PC-9 (cell line): ENCODE measurements around the gene SHISA6. TPM values are rescaled to one million over a fixed set of nuclear protein-coding genes. Genes with fewer than 3 reads are reported as not detected.

ENCODE experiments used
- BruUV-seq: library from RNA; stranded (reverse); fragments of 400-500 nt; replicated peaks from 2 replicates; lab custom pipeline; 2021; lab: Mats Ljungman, UMichigan
- CTCF ChIA-PET: fragments of 300-600 bp; sonication (Branson Sonifier 250); formaldehyde crosslinking; loops from one replicate; lab custom pipeline; 2022; ENCODE audit warnings: antibody characterized with exemption; lab: Charles Lee
- POLR2A ChIA-PET: fragments of 300-600 bp; sonication (Branson Sonifier 250); formaldehyde crosslinking; loops from one replicate; lab custom pipeline; 2022; ENCODE audit warnings: antibody characterized with exemption; ENCODE audit not compliant: unreplicated experiment; lab: Charles Lee
- DNase-seq, 2 experiments: peaks; one replicate each; pipeline versions ENCODE4 v3.0.0 to v3.0.0-alpha.2; 2015 to 2022; ENCODE audit warnings: mixed read lengths in 1 of 2
- H2AFZ ChIP-seq: fragments of 200-600 bp; sonication (generic); 2 replicates; pipeline ENCODE4 v1.8.1; 2017; ENCODE audit warnings: antibody characterized with exemption
- H3F3A ChIP-seq: fragments of 200-600 bp; sonication (generic); 2 replicates; pipeline ENCODE4 v1.8.1; 2017; ENCODE audit warnings: antibody characterized with exemption, mild to moderate bottlenecking, low read depth; ENCODE audit not compliant: insufficient read depth
- H3K27ac ChIP-seq: fragments of 200-600 bp; sonication (generic); 2 replicates; pipeline ENCODE4 v1.6.1; 2016; ENCODE audit warnings: mixed run types
- H3K27me3 ChIP-seq: fragments of 200-600 bp; sonication (generic); 2 replicates; pipeline ENCODE4 v1.6.1; 2016; ENCODE audit warnings: low read depth, mixed run types; ENCODE audit not compliant: insufficient read depth
- H3K36me3 ChIP-seq: fragments of 200-600 bp; sonication (generic); 2 replicates; pipeline ENCODE4 v1.6.1; 2016; ENCODE audit warnings: low read depth, mixed run types
- H3K4me1 ChIP-seq: fragments of 200-600 bp; sonication (generic); replicated peaks from 2 replicates; pipeline ENCODE4 v1.6.1; 2016; ENCODE audit warnings: mixed run types; ENCODE audit not compliant: insufficient read depth
- H3K4me2 ChIP-seq: fragments of 200-600 bp; sonication (generic); 2 replicates; pipeline ENCODE4 v1.6.1; 2017; ENCODE audit warnings: mixed run types
- H3K4me3 ChIP-seq: fragments of 200-600 bp; sonication (generic); 2 replicates; pipeline ENCODE4 v1.6.1; 2016; ENCODE audit warnings: mixed run types
- H3K79me2 ChIP-seq: fragments of 200-600 bp; sonication (generic); 2 replicates; pipeline ENCODE4 v1.6.1; 2017; ENCODE audit warnings: low read depth, mixed run types
- H3K9me2 ChIP-seq: fragments of 200-600 bp; sonication (generic); 2 replicates; pipeline ENCODE4 v1.8.1; 2017; ENCODE audit warnings: mild to moderate bottlenecking; ENCODE audit not compliant: insufficient read depth
- H3K9me3 ChIP-seq: fragments of 200-600 bp; sonication (generic); 2 replicates; pipeline ENCODE4 v1.8.1; 2016; ENCODE audit warnings: low read depth; ENCODE audit not compliant: insufficient read depth
- H4K20me1 ChIP-seq: fragments of 200-600 bp; sonication (generic); 2 replicates; pipeline ENCODE4 v1.8.1; 2017; ENCODE audit not compliant: insufficient read depth
- CTCF ChIP-seq: fragments of 200-600 bp; sonication (generic); conservative IDR thresholded peaks from 2 replicates; pipeline ENCODE4 v1.6.1; 2017; ENCODE audit warnings: mixed run types, antibody characterized with exemption, mild to moderate bottlenecking, moderate library complexity
- EZH2 ChIP-seq: fragments of 200-600 bp; sonication (generic); IDR thresholded peaks from 2 replicates; pipeline ENCODE4 v1.8.0; 2017; ENCODE audit warnings: antibody characterized with exemption, low read depth
- intact Hi-C: fragments of 100-400 bp; cut with micrococcal nuclease; formaldehyde crosslinking; loops from one replicate; pipeline ENCODE4 v1.10.0; 2022; ENCODE audit not compliant: unreplicated experiment
- total RNA-seq: library from RNA; stranded (reverse); gene quantifications from 2 replicates; pipeline ENCODE4 v1.2.3, GENCODE V29; 2021

The SHISA6 gene
- total RNA-seq, 1 experiment from 2014 or later: not detected

GRCh38 chr17:11538366-11538765, 297.4 kb downstream of the SHISA6 start:
- Histone ChIP-seq H3K4me2 (no peak overlapping the region), H2AFZ (no peak overlapping the region), H3K4me1 (no peaks in the 10 kb centered on the region), H3K79me2 (no peaks in the 10 kb centered on the region), H3K36me3 (no peaks in the 10 kb centered on the region), H4K20me1 (no peaks in the 10 kb centered on the region), H3K27ac (no peak overlapping the region), H3K4me3 (no peak overlapping the region), H3K27me3 (no peaks in the 10 kb centered on the region), H3K9me3 (no peaks in the 10 kb centered on the region), H3F3A (no peaks in the 10 kb centered on the region), H3K9me2 (no peaks in the 10 kb centered on the region)
- CTCF ChIA-PET: no interaction called here
- TF ChIP-seq EZH2 (no peak), CTCF (no peak)
- no peak for DNase-seq
- intact Hi-C loops: no loop called here
- BruUV-seq: no TSS peak
- POLR2A ChIA-PET: no interaction called here

DNA sequence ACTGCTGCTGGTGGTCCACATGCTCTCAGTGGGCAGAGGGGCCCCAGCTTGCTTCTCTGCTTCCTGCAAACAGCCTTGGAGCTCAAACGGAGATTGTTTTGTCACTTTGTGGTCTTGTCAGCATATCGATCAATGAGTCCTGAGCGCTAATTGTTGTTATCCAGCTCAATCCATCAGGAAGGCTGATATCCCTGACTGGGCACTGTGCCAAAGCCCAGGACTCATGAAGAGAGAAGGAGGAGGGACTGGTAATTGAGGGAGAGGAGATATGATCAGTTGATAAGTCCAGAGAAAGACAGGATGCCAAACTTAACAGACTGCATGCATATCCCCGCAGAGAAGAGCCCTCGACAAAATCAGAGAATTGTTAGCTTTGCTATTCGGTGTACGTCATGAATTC, 298.6 kb downstream of the SHISA6 start:
- ChIA-PET POLR2A (no interaction called here), CTCF (no interaction called here)
- no peaks in the 10 kb centered on the region for H3K27me3 ChIP-seq
- intact Hi-C loops: no loop called here
- TF ChIP-seq EZH2: no peak
- TF ChIP-seq CTCF: no peak
- no peaks in the 10 kb centered on the region for H3K9me3 ChIP-seq
- H3K4me1 ChIP-seq: no peaks in the 10 kb centered on the region
- BruUV-seq: no TSS peak
- DNase-seq: no peak
- no peaks in the 10 kb centered on the region for H3K9me2 ChIP-seq
- no peaks in the 10 kb centered on the region for H3K79me2 ChIP-seq
- H3K4me2 ChIP-seq: no peak overlapping the region
- no peak overlapping the region for H3K4me3 ChIP-seq
- H2AFZ ChIP-seq: no peak overlapping the region
- H3F3A ChIP-seq: no peaks in the 10 kb centered on the region
- H3K27ac ChIP-seq: no peak overlapping the region
- H3K36me3 ChIP-seq: no peaks in the 10 kb centered on the region
- no peaks in the 10 kb centered on the region for H4K20me1 ChIP-seq

DNA sequence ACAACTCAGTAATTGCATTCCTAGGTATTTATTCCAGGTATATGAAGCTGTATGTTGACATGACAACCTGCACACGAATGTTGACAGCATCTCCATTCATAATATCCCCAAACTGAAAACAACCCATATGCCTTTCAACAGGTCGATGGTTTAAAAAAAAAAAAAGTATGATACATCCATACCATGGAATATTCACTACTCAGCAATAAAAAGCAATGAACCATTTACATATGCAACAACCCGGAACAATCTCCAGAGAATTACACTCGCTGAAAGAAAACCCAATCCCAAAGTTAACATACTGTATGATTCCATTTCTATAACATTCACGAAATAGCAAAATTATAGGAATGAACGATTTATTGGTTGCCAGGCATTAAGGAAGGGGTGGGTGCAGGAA, 304.0 kb downstream of the SHISA6 start:
- no peak overlapping the region for H3K4me3 ChIP-seq

More for the DNA sequence above, 304.0 kb downstream of the SHISA6 start:
- no TSS peak for BruUV-seq
- no peaks in the 10 kb centered on the region for H4K20me1 ChIP-seq
- ChIA-PET POLR2A (no interaction called here), CTCF (no interaction called here)
- H3K27ac ChIP-seq: no peak overlapping the region
- no peak for TF ChIP-seq EZH2
- TF ChIP-seq CTCF: no peak
- H3K4me2 ChIP-seq: no peak overlapping the region
- no peaks in the 10 kb centered on the region for H3F3A ChIP-seq
- H3K36me3 ChIP-seq: no peaks in the 10 kb centered on the region
- H3K27me3 ChIP-seq: no peaks in the 10 kb centered on the region
- intact Hi-C loops: no loop called here
- no peak for DNase-seq
- H3K9me3 ChIP-seq: no peaks in the 10 kb centered on the region
- no peak overlapping the region for H2AFZ ChIP-seq
- no peaks in the 10 kb centered on the region for H3K79me2 ChIP-seq
- no peaks in the 10 kb centered on the region for H3K9me2 ChIP-seq
- H3K4me1 ChIP-seq: no peaks in the 10 kb centered on the region
